IPS-15b (cell line): ENCODE data around the gene AMH.
"Not testable (repeated sequence)": the region's sequence is repeated elsewhere in the genome, so short reads cannot be mapped to it uniquely, and the experiment has no call there.

ENCODE experiments used
- H3K27me3 ChIP-seq: one replicate; pipeline ENCODE4 v1.6.1; 2013; ENCODE audit warnings: low read length; ENCODE audit not compliant: control insufficient read depth, insufficient read depth
- H3K36me3 ChIP-seq: one replicate; pipeline ENCODE4 v1.6.1; 2013; ENCODE audit warnings: low read length; ENCODE audit not compliant: control insufficient read depth, insufficient read depth
- H3K4me1 ChIP-seq: one replicate; pipeline ENCODE4 v1.6.1; 2013; ENCODE audit warnings: mild to moderate bottlenecking, low read length; ENCODE audit not compliant: control insufficient read depth, insufficient read depth
- H3K4me3 ChIP-seq: one replicate; pipeline ENCODE4 v1.5.1; 2013; ENCODE audit warnings: low read depth, low read length
- H3K9ac ChIP-seq: one replicate; pipeline ENCODE4 v1.6.1; 2013; ENCODE audit warnings: low read depth, mild to moderate bottlenecking, low read length
- H3K9me3 ChIP-seq: one replicate; pipeline ENCODE4 v1.6.1; 2013; ENCODE audit warnings: mild to moderate bottlenecking, low read length; ENCODE audit not compliant: control insufficient read depth, insufficient read depth

The AMH gene

GRCh38 chr19:2280633-2281264, 31.6 kb downstream of the AMH start:
- H3K4me1 ChIP-seq = no peaks in the 10 kb centered on the region
- no peak overlapping the region for H3K9ac ChIP-seq
- H3K9me3 ChIP-seq = no peaks in the 10 kb centered on the region
- H3K36me3 ChIP-seq = no peaks in the 10 kb centered on the region
- H3K4me3 ChIP-seq = no peak overlapping the region
- H3K27me3 ChIP-seq = peaks cover 8% of the 10 kb centered on the region

DNA sequence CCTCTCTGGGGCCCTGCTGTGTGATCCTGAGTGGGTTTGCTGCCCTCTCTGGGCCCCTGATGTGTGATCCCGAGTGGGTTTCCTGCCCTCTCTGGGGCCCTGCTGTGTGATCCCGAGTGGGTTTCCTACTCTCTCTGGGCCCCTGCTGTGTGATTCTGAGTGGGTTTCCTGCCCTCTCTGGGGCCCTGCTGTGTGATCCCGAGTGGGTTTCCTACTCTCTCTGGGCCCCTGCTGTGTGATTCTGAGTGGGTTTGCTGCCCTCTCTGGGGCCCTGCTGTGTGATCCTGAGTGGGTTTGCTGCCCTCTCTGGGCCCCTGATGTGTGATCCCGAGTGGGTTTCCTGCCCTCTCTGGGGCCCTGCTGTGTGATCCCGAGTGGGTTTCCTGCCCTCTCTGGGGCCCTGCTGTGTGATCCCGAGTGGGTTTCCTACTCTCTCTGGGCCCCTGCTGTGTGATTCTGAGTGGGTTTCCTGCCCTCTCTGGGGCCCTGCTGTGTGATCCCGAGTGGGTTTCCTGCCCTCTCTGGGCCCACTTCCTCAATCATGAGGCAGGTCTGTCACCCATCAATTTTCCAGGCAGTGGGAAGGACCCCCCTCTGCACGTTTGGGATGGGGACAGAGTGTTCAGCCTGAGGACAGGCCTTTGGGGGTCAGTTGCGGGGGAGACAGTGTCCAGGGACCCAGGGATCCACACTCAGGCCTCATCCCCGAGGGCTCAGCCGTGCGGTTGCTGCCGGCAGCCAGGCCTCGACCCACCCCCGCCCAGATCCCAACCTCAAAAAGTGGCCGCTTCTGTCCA, 32.3 kb downstream of the AMH start:
- H3K36me3 ChIP-seq, H3K27me3 ChIP-seq, H3K4me1 ChIP-seq, H3K9me3 ChIP-seq, H3K9ac ChIP-seq: not testable (repeated sequence)
- peak overlapping the region; percentile 48 for H3K4me3 ChIP-seq

DNA sequence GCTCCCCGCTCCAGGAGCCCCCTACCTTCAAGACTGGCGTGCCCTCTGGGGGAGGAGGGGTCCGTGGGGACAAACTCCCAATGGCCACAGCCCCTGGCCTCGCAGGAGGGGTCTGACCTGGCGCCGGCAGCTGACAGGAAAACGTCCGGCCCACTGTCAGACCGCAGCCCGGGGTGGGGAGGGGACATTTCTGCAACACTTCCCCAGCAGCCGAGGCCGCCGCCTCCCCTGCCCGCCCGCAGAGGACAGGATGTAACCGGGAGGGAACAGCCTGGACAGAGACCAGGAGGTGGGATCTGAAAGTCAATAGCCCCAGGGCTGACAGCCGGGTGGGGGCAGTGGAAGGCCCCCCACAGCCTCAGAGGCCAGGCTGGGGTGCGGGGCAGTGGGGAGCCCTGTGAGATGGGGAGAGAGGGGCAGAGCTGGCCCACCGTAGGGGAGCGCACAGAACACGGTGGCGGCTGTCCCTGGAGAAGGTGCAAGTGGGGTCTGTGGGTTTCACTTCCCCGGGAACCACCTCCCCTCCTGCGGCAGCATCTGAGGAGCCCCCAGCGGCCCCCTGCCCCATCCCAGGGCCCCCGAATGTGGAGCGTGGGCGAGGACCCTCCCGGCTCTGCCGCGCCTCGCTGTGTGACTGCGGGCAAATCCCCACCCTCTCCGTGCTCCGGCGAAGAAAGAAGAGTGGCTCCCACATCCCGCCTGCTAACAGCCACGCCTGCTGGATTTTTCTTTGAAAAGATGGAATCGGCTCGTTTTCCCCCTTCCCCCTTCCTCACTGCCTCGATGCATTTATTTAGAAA, 33.1 kb downstream of the AMH start, which contains the start of gene PEAK3:
Gene PEAK3 (minus strand): TSS at position 114 of the 800 bp plus-strand sequence. CDS start 1,244 bp downstream, outside the sequence.
- peaks cover 9% of the 10 kb centered on the region for H3K27me3 ChIP-seq
- H3K4me1 ChIP-seq = no peaks in the 10 kb centered on the region
- peak within 1 kb of the TSS; percentile 48 for H3K4me3 ChIP-seq
- no peak within 1 kb of the TSS for H3K9ac ChIP-seq
- H3K9me3 ChIP-seq = no peaks in the 10 kb centered on the region
- no peaks in the 10 kb centered on the region for H3K36me3 ChIP-seq

GRCh38 chr19:2282862-2283237, 33.7 kb downstream of the AMH start:
- H3K9ac ChIP-seq = no peak overlapping the region
- peak overlapping the region; percentile 48 for H3K4me3 ChIP-seq
- no peaks in the 10 kb centered on the region for H3K36me3 ChIP-seq
- no peaks in the 10 kb centered on the region for H3K9me3 ChIP-seq
- H3K27me3 ChIP-seq = peaks cover 15% of the 10 kb centered on the region
- no peaks in the 10 kb centered on the region for H3K4me1 ChIP-seq

DNA sequence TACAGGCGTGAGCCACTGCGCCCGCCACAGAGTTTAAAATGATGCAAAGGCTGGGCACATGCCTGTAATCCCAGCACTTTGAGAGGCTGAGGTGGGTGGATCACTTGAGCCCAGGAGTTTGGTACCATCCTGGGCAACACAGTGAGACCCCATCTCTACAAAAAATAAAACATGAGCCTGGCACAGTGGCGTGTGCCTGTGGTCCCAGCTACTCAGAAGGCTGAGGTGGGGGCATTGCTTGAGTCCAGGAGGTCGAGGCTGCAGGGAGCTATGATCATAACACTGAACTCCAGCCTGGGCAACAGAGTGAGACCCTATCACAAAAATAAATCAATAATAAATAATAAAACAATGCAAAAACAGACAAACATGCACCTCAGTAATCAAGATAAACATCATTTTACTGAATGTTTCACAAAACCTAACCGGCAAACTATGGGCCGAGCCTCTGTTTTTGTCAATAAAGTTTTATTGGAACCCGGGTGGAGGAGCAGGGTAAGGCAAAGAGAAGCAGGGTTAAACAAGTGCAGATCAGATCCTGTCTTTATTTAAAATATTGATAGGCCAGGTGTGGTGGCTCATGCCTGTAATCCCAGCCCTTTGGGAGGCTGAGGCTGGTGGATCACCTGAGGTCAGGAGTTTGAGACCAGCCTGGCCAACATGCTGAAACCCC, 34.8 kb downstream of the AMH start:
- Histone ChIP-seq H3K27me3 (peaks cover 24% of the 10 kb centered on the region), H3K4me1 (no peaks in the 10 kb centered on the region), H3K9me3 (no peaks in the 10 kb centered on the region), H3K36me3 (no peaks in the 10 kb centered on the region), H3K4me3 (no peak overlapping the region), H3K9ac (no peak overlapping the region)

GRCh38 chr19:2286402-2287140, 37.4 kb downstream of the AMH start:
- H3K36me3 ChIP-seq = no peaks in the 10 kb centered on the region
- H3K9ac ChIP-seq = no peak overlapping the region
- no peak overlapping the region for H3K4me3 ChIP-seq
- no peaks in the 10 kb centered on the region for H3K9me3 ChIP-seq
- H3K4me1 ChIP-seq = no peaks in the 10 kb centered on the region
- peaks cover 48% of the 10 kb centered on the region for H3K27me3 ChIP-seq

- Histone ChIP-seq H3K36me3 (no peaks in the 10 kb centered on the region), H3K9me3 (no peaks in the 10 kb centered on the region), H3K4me3 (no peak overlapping the region), H3K27me3 (peaks cover 56% of the 10 kb centered on the region), H3K9ac (no peak overlapping the region), H3K4me1 (no peaks in the 10 kb centered on the region)
These were observed 38.6 kb downstream of the AMH start for GRCh38 chr19:2287585-2288337.

- Histone ChIP-seq H3K4me3 (no peak overlapping the region), H3K9ac (no peak overlapping the region), H3K4me1 (no peaks in the 10 kb centered on the region), H3K27me3 (peaks cover 53% of the 10 kb centered on the region), H3K9me3 (no peaks in the 10 kb centered on the region), H3K36me3 (no peaks in the 10 kb centered on the region)
These were observed 39.3 kb downstream of the AMH start for GRCh38 chr19:2288338-2288817.

DNA sequence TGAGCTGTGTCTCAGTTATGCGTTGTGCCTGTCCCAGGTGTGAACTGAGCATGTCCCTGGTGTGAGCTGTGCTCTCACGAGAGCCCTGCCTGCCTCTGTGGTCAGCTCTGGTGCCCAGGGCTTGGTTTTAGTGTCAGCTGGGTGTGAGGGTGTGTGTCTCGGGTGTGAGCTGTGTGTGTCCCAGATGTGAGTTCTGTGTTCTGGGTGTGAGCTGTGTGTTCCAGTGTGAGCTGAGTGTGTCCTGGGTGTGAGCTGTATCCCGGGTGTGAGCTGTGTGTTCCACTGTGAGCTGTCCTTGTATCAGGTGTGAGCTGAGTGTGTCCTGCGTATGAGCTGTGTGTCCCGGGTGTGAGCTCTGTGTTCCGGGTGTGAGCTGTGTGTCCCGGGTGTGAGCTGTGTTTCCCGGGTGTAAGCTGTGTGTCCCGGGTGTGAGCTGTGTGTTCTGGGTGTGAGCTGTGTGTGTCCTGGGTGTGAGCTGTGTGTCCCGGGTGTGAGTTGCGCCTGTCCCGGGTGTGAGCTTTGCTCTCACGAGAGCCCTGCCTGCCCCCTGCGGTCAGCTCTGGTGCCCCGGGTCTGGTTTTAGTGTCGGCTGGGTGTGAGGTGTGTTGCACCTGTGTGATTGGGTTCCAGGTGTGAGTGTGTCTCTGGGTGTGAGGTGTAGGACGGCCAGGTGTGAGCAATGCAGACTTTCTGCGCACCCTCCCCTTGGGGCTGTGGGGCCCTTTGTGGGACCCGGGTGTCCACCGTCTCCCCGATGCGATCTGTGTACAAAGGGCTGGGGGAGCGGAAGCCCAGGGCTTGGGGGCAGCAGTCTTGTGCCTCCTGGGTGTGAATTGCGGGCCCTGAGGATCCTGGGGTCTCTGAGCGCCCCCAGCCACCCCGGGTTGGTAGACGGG, 39.9 kb downstream of the AMH start:
- Histone ChIP-seq H3K9ac (no peak overlapping the region), H3K36me3 (no peaks in the 10 kb centered on the region), H3K4me1 (no peaks in the 10 kb centered on the region), H3K27me3 (peaks cover 53% of the 10 kb centered on the region), H3K9me3 (no peaks in the 10 kb centered on the region), H3K4me3 (no peak overlapping the region)
